Spleen (tissue), 7 donors: Measurements from ENCODE around the gene ACTN4.

Experiments
- POLR2AphosphoS5 ChIP-seq, 3 donors: sonication (generic); formaldehyde crosslinking; IDR thresholded peaks; one replicate each; pipeline ENCODE4 v1.5.1; 2017; ENCODE audit warnings: antibody characterized with exemption in 3 of 3
- TF ChIP-seq, protein P1 (sequence below), 11 experiments: fragments of 200-600 bp in 7 of 11; fragments of 450-650 bp in 4 of 11; sonication (generic) in 4 of 11; IDR thresholded peaks in 8 of 11; conservative IDR thresholded peaks in 3 of 11; 1 replicate in 7 of 11; 2 replicates in 4 of 11; pipeline versions ENCODE4 v1.4.0 to v1.8.0; 2016 to 2021; ENCODE audit warnings: antibody characterized with exemption in 11 of 11, inconsistent platforms in 4 of 11, mild to moderate bottlenecking in 1 of 11
- donor health status: DM: no; HTN: no; CAD: no; lungs with moderate emphysema.
- donor health status: DM: no; HTN: no; CAD: no.
- donor health status: DM: no; HTN: no; CAD: no.

DNA sequence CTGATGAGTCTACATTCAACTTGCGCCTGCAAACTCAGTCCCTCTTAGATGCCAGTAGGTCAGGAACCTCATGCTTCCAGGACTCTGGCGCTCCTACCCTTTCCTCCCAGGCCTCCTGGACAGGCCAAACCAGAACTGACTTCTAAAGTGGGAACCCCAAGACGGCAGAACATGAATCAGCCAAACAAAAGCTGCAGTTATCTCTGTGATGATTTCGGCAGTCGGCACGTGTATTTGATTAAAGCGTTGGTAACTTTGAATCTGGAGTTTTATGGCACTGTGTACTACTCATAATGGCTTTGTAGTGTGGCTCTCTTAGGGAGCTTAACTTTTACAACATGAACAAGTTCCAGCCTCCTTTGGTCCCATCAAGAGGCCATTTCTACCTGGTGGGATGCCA is 13.7 kb downstream of the ACTN4 start:
- TF ChIP-seq, protein P1, sequence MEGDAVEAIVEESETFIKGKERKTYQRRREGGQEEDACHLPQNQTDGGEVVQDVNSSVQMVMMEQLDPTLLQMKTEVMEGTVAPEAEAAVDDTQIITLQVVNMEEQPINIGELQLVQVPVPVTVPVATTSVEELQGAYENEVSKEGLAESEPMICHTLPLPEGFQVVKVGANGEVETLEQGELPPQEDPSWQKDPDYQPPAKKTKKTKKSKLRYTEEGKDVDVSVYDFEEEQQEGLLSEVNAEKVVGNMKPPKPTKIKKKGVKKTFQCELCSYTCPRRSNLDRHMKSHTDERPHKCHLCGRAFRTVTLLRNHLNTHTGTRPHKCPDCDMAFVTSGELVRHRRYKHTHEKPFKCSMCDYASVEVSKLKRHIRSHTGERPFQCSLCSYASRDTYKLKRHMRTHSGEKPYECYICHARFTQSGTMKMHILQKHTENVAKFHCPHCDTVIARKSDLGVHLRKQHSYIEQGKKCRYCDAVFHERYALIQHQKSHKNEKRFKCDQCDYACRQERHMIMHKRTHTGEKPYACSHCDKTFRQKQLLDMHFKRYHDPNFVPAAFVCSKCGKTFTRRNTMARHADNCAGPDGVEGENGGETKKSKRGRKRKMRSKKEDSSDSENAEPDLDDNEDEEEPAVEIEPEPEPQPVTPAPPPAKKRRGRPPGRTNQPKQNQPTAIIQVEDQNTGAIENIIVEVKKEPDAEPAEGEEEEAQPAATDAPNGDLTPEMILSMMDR (IDR thresholded peaks at IDR 0.05 in 8 of 11, conservative IDR thresholded peaks at IDR 0.05 in 3 of 11): no peak
- no peak for TF ChIP-seq POLR2AphosphoS5 (IDR thresholded peaks at IDR 0.05)
